K562 (cell line): Measurements from ENCODE around the gene C18orf32. TPM values are rescaled to one million over a fixed set of nuclear protein-coding genes. Genes with fewer than 3 reads are reported as not detected.

Source experiments
- ARID2 ChIP-seq: fragments of 450-650 bp; IDR thresholded peaks from 2 replicates; pipeline ENCODE4 v1.6.1; 2017; ENCODE audit warnings: antibody characterized with exemption, mild to moderate bottlenecking
- BCLAF1 ChIP-seq, 2 experiments: fragments of 450-650 bp in 1 of 2; IDR thresholded peaks; 2 replicates each; pipeline ENCODE4 v1.6.1; 2011 to 2017; ENCODE audit warnings: low read depth in 2 of 2, antibody characterized with exemption in 1 of 2, borderline replicate concordance in 1 of 2, low read length in 1 of 2, mild to moderate bottlenecking in 1 of 2, mixed read lengths in 1 of 2; ENCODE audit not compliant: control insufficient read depth in 1 of 2
- CEBPG ChIP-seq, 3 experiments: fragments of 200-800 bp in 1 of 3; sonication (Bioruptor generic) in 1 of 3; sonication (generic) in 1 of 3; formaldehyde crosslinking in 1 of 3; IDR thresholded peaks in 2 of 3; conservative IDR thresholded peaks in 1 of 3; 2 replicates each; pipeline versions ENCODE4 v1.6.1 to v1.8.0; 2016 to 2022; ENCODE audit warnings: missing compliant biosample characterization in 2 of 3, missing genetic modification characterization in 2 of 3, mild to moderate bottlenecking in 1 of 3, missing genetic modification reagents in 1 of 3
- DIDO1 ChIP-seq: fragments of 450-650 bp; IDR thresholded peaks from 2 replicates; pipeline ENCODE4 v1.6.1; 2016; ENCODE audit warnings: low read depth, missing biosample characterization, missing genetic modification characterization
- DMBX1 ChIP-seq: fragments of 250-450 bp; sonication (Bioruptor Pico); IDR thresholded peaks from 2 replicates; pipeline ENCODE4 v1.8.0; 2022; ENCODE audit warnings: inconsistent platforms, mild to moderate bottlenecking, moderate library complexity, borderline replicate concordance
- NCOA4 ChIP-seq: fragments of 450-650 bp; IDR thresholded peaks from 2 replicates; pipeline ENCODE4 v1.6.1; 2018; ENCODE audit warnings: mild to moderate bottlenecking; ENCODE audit not compliant: partially characterized antibody
- PML ChIP-seq: IDR thresholded peaks from 2 replicates; pipeline ENCODE4 v1.6.1; 2012; ENCODE audit warnings: low read length, inconsistent platforms
- SREBF1 ChIP-seq: fragments of 150-350 bp; IDR thresholded peaks from 2 replicates; pipeline ENCODE4 v1.6.1; 2014; ENCODE audit warnings: antibody characterized with exemption, low read depth, low read length, borderline replicate concordance
- ZNF785 ChIP-seq: fragments of 250-450 bp; sonication (Bioruptor Pico); IDR thresholded peaks from 2 replicates; pipeline ENCODE4 v1.4.0; 2020; ENCODE audit warnings: mild to moderate bottlenecking
- polyA plus RNA-seq, 8 experiments: library from polyadenylated mRNA; depleted of rRNA in 4 of 8; stranded (reverse) in 5 of 8; unstranded in 3 of 8; fragments of >200 nt; fragmentation: Nextera tagmentation in 2 of 8; fragmentation: Illumina TruSeq in 1 of 8; extraction: Ambion mirVana in 2 of 8; extraction: Trizol in 1 of 8; gene quantifications; 2 replicates each; pipeline versions ENCODE4 v1.2.1 to v1.2.3, GENCODE V29; 2011 to 2014; ENCODE audit warnings: inconsistent platforms in 1 of 8, missing spikeins in 1 of 8
- total RNA-seq, 7 experiments: library from RNA; depleted of rRNA in 6 of 7; stranded (reverse); fragments of >200 nt in 6 of 7; fragmentation: Illumina TruSeq in 2 of 7; extraction: Trizol in 2 of 7; gene quantifications; 2 replicates each; pipeline versions ENCODE4 v1.2.1 to v1.2.3, GENCODE V29; 2011 to 2021; ENCODE audit warnings: low replicate concordance in 1 of 7
- TF ChIP-seq, protein P1 (sequence below), 2 experiments: fragments of 450-650 bp in 1 of 2; sonication (generic) in 1 of 2; formaldehyde crosslinking in 1 of 2; IDR thresholded peaks; 2 replicates each; pipeline versions ENCODE4 v1.7.1 to v1.9.0; 2016 to 2022; ENCODE audit warnings: inconsistent platforms in 1 of 2, mild to moderate bottlenecking in 1 of 2, missing genetic modification reagents in 1 of 2
- TF ChIP-seq, protein P2 (sequence below): fragments of 200-800 bp; sonication (Bioruptor generic); IDR thresholded peaks from 2 replicates; pipeline ENCODE4 v1.6.1; 2017; ENCODE audit warnings: missing genetic modification characterization, missing compliant biosample characterization

Gene C18orf32
- total and polyA plus RNA-seq, 9 of the 15 experiments (the other 6 are each of a cell fraction or from before 2014, with no cell fraction given) = 8.5 to 35.0 (median 20.4) TPM

DNA sequence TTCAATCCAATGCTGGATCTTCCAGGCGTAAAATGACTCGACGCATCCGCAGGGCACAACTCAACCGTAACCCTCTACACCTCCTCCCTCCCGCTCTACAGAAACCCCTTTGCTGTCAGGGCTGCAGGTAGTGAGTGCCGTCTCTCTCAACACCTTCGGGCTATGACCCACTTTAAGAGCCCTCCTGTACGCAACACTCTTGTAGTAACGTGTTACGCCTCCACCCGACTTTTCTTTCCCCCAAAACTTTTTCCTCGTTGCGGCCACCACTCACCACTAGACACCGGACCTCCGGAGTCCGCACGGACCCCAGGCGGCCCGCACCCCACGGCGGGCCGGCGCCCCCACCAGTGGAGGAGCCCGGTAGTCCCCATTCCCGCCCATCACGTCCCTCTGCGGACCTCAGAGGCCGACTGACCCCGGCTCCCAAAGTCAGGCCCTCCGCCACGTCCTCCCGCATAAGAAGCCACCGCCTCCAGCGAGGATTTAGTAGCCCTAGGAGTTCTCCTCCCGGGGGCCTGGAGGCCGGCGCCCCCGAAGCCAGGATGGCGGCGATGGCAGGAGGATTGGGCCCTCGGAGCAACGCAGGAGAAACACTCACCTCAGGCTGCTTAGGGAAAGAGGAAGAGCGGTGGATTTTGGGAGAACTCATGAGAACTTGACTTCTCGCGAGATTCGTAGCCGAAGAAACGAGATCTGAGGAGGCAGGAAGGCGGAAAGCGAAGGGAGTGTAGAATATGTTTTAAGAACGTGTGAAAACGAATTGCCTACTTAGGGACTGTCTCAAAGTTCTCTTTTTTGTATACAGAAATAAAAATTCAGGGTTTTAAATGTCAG lies 5.0 kb upstream of the C18orf32 start, which contains the start of gene RPL17 (continued):
- TF ChIP-seq, protein P1, sequence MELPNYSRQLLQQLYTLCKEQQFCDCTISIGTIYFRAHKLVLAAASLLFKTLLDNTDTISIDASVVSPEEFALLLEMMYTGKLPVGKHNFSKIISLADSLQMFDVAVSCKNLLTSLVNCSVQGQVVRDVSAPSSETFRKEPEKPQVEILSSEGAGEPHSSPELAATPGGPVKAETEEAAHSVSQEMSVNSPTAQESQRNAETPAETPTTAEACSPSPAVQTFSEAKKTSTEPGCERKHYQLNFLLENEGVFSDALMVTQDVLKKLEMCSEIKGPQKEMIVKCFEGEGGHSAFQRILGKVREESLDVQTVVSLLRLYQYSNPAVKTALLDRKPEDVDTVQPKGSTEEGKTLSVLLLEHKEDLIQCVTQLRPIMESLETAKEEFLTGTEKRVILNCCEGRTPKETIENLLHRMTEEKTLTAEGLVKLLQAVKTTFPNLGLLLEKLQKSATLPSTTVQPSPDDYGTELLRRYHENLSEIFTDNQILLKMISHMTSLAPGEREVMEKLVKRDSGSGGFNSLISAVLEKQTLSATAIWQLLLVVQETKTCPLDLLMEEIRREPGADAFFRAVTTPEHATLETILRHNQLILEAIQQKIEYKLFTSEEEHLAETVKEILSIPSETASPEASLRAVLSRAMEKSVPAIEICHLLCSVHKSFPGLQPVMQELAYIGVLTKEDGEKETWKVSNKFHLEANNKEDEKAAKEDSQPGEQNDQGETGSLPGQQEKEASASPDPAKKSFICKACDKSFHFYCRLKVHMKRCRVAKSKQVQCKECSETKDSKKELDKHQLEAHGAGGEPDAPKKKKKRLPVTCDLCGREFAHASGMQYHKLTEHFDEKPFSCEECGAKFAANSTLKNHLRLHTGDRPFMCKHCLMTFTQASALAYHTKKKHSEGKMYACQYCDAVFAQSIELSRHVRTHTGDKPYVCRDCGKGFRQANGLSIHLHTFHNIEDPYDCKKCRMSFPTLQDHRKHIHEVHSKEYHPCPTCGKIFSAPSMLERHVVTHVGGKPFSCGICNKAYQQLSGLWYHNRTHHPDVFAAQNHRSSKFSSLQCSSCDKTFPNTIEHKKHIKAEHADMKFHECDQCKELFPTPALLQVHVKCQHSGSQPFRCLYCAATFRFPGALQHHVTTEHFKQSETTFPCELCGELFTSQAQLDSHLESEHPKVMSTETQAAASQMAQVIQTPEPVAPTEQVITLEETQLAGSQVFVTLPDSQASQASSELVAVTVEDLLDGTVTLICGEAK (IDR thresholded peaks at IDR 0.05) = no peak
- TF ChIP-seq, protein P1 (CRISPR knock-in tag; IDR thresholded peaks at IDR 0.05) = no peak
- no peak for TF ChIP-seq DMBX1 (CRISPR knock-in tag)
- TF ChIP-seq NCOA4 = no peak
- peak; percentile 48; the same call in 1 of the 2 replicates for TF ChIP-seq DIDO1 (tag)
- TF ChIP-seq BCLAF1 (IDR thresholded peaks at IDR 0.05; ENCODE audit: borderline replicate concordance in 1 of 2, control insufficient read depth in 1 of 2, low read depth in 2 of 2, low read length in 1 of 2) = no peak
- peak; percentile 82 for TF ChIP-seq PML
- no peak for TF ChIP-seq ZNF785 (CRISPR knock-in tag)
- TF ChIP-seq SREBF1 = no peak
- TF ChIP-seq, protein P2, sequence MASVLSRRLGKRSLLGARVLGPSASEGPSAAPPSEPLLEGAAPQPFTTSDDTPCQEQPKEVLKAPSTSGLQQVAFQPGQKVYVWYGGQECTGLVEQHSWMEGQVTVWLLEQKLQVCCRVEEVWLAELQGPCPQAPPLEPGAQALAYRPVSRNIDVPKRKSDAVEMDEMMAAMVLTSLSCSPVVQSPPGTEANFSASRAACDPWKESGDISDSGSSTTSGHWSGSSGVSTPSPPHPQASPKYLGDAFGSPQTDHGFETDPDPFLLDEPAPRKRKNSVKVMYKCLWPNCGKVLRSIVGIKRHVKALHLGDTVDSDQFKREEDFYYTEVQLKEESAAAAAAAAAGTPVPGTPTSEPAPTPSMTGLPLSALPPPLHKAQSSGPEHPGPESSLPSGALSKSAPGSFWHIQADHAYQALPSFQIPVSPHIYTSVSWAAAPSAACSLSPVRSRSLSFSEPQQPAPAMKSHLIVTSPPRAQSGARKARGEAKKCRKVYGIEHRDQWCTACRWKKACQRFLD (CRISPR knock-in tag) = no peak
- no peak for TF ChIP-seq CEBPG (CRISPR knock-in tag; IDR thresholded peaks at IDR 0.05)
- TF ChIP-seq CEBPG (tag; conservative IDR thresholded peaks at IDR 0.05 in 1 of 2, IDR thresholded peaks at IDR 0.05 in 1 of 2) = no peak
- no peak for TF ChIP-seq ARID2
